Natural killer cell treated with Interleukin-12 subunit alpha and Interleukin-12 subunit beta and Interleukin-15 and Interleukin-18, amount 100 ng/mL, for 72 hours (primary cell): ENCODE results near the gene TTLL3. TPM values are rescaled to one million over a fixed set of nuclear protein-coding genes. Genes with fewer than 3 reads are reported as not detected.

Experiments used
- ATAC-seq, 2 donors: fragments of 150-1000 bp; cut with Tn5 transposase in 1 of 2; sonication (Bioruptor Pico), chemical (Tn5 transposase) in 1 of 2; 2 replicates each; pipeline ENCODE4 v1.10.0; 2021
- DNase-seq: peaks from one replicate; pipeline ENCODE4 v3.0.0; 2022; ENCODE audit warnings: low spot score
- H3K27ac Mint-ChIP-seq, 2 donors: 1 replicate in 1 of 2; 2 replicates in 1 of 2; pipeline ENCODE4 v1.8.0; 2022; ENCODE audit warnings: mixed read lengths in 2 of 2, mild to moderate bottlenecking in 1 of 2, moderate library complexity in 1 of 2
- H3K27me3 Mint-ChIP-seq, 2 donors: 1 replicate in 1 of 2; 2 replicates in 1 of 2; pipeline ENCODE4 v1.8.0; 2022; ENCODE audit warnings: mixed read lengths in 2 of 2
- H3K36me3 Mint-ChIP-seq: one replicate; pipeline ENCODE4 v1.8.0; 2022; ENCODE audit warnings: mixed read lengths
- H3K4me1 Mint-ChIP-seq, 2 donors: 1 replicate in 1 of 2; 2 replicates in 1 of 2; pipeline ENCODE4 v1.8.0; 2022; ENCODE audit warnings: low read depth in 2 of 2, mixed read lengths in 2 of 2, mild to moderate bottlenecking in 1 of 2
- H3K4me3 Mint-ChIP-seq: one replicate; pipeline ENCODE4 v1.8.0; 2022; ENCODE audit warnings: mixed read lengths
- H3K9me3 Mint-ChIP-seq: 2 replicates; pipeline ENCODE4 v1.8.0; 2022; ENCODE audit warnings: mixed read lengths
- total RNA-seq, 2 donors: library from RNA; stranded (reverse); gene quantifications; one replicate each; pipeline ENCODE4 v1.2.3, GENCODE V29; 2022

TTLL3 gene
- total RNA-seq, 2 donors from 2014 or later = 50.0 to 91.3 TPM

DNA sequence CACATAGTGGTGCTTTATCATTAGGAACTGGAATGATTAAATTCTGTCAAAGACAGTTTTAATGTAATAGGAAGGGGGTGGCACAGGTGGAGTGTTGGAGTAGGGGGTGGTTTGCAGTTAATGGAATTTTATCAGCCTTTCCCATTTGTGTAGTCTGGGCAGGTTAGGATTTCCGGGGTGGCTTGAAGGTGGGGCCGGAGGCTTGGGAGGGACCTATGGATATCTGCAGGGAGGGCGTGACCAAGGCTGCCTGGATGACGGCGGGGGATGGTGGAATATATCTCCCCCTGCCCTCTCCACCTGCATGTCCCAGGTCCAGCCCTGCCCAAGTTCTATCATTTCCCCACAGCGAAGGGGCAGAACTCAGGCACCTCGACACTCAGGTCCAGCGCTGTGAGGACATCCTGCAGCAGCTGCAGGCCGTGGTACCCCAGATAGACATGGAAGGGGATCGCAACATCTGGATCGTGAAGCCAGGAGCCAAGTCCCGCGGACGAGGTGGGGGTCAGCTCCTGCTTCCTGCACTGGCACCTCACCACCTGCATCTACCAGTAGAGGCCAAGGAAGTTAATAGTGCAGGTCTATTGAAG lies 15.5 kb downstream of the TTLL3 start:
- no peak overlapping the region for H3K27ac Mint-ChIP-seq
- DNase-seq (no peak), ATAC-seq (no peak)
- no peak overlapping the region for H3K4me3 Mint-ChIP-seq
- H3K9me3 Mint-ChIP-seq = no peaks in the 10 kb centered on the region
- no peaks in the 10 kb centered on the region for H3K27me3 Mint-ChIP-seq
- H3K4me1 Mint-ChIP-seq = peaks cover 0 to 4% of the 10 kb centered on the region in 2 donors
- H3K36me3 Mint-ChIP-seq = no peaks in the 10 kb centered on the region

GRCh38 chr3:9826815-9827573 lies 16.9 kb downstream of the TTLL3 start:
- H3K4me1 Mint-ChIP-seq = peaks cover 0 to 10% of the 10 kb centered on the region in 2 donors
- no peak for DNase-seq
- H3K27ac Mint-ChIP-seq = peak overlapping the region in 1 of 2 donors; percentile 59
- no peak overlapping the region for H3K4me3 Mint-ChIP-seq
- peak; percentile 48 to 67 for ATAC-seq
- no peaks in the 10 kb centered on the region for H3K27me3 Mint-ChIP-seq
- no peaks in the 10 kb centered on the region for H3K36me3 Mint-ChIP-seq
- no peaks in the 10 kb centered on the region for H3K9me3 Mint-ChIP-seq

DNA sequence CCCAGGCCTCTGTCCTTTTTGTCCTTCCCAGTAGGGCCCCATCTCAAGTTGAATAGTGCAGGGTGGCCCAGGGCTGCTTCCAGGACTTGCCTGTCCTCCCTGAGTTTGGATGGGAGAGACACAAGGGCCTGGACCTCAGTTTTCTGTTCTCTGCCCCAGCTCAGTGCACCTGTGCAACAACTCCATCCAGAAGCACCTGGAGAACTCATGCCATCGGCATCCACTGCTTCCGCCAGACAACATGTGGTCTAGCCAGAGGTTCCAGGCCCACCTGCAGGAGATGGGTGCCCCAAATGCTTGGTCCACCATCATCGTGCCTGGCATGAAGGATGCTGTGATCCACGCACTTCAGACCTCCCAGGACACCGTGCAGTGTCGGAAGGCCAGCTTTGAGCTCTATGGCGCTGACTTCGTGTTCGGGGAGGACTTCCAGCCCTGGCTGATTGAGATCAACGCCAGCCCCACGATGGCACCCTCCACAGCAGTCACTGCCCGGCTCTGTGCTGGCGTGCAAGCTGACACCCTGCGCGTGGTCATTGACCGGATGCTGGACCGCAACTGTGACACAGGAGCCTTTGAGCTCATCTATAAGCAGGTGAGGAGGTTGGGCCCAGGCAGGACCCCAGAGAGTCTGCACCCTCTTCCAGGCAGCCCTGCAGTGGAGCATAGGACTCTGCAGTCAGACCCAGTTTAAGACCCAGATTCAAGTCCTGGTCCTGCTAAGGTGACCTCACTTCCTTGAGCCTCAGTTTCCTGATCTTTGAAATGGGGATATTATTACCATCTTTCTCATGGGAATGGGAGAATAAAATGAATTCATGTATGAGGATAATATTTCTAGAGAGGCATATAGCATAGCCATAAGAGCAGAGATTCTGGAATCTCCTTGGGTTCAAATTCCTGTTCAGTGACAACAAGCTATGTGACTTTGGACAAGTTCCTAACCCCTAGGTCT lies 19.0 kb downstream of the TTLL3 start:
- Mint-ChIP-seq H3K36me3 (no peaks in the 10 kb centered on the region), H3K4me3 (no peak overlapping the region), H3K27ac (no peak overlapping the region), H3K4me1 (peaks cover 0 to 10% of the 10 kb centered on the region in 2 donors), H3K9me3 (no peaks in the 10 kb centered on the region), H3K27me3 (no peaks in the 10 kb centered on the region)
- ATAC-seq (no peak), DNase-seq (peak; percentile 55)

DNA sequence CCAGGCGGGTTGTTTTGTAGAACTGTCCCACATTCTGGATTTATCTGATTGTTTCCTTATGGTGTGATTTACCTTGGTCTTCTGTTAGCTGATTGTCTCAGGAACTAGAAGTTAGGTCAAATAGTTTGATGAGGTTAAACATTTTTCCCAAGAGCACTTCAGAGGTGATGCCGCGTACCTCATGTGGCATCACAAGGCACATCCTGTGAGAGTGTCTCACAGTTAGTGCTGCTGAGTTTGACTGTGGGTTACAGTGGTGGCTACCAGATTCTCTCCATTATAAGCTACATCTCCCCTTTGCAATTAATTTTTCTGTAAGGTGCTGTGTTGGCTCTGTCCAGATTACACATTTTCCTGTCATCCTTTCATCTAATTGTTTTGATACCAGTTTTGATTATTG lies 21.2 kb downstream of the TTLL3 start:
- Mint-ChIP-seq H3K27ac (no peak overlapping the region), H3K4me3 (no peak overlapping the region), H3K36me3 (no peaks in the 10 kb centered on the region), H3K9me3 (no peaks in the 10 kb centered on the region), H3K27me3 (no peaks in the 10 kb centered on the region), H3K4me1 (peaks cover 0 to 12% of the 10 kb centered on the region in 2 donors)
- DNase-seq (peak; percentile 12), ATAC-seq (no peak)

- Mint-ChIP-seq H3K9me3 (no peaks in the 10 kb centered on the region), H3K4me1 (peaks cover 0 to 11% of the 10 kb centered on the region in 2 donors), H3K27ac (no peak overlapping the region), H3K4me3 (no peak overlapping the region), H3K36me3 (no peaks in the 10 kb centered on the region), H3K27me3 (no peaks in the 10 kb centered on the region)
- peak; percentile 54 for DNase-seq
- ATAC-seq = no peak
Observed at GRCh38 chr3:9833078-9833477, 23.0 kb downstream of the TTLL3 start.

- no peak for ATAC-seq
- Mint-ChIP-seq H3K4me1 (peaks cover 0 to 11% of the 10 kb centered on the region in 2 donors), H3K4me3 (no peak overlapping the region), H3K27ac (peak overlapping the region in 1 of 2 donors; percentile 50), H3K9me3 (no peaks in the 10 kb centered on the region), H3K36me3 (no peaks in the 10 kb centered on the region), H3K27me3 (no peaks in the 10 kb centered on the region)
- peak; percentile 40 for DNase-seq
Observed at GRCh38 chr3:9834520-9835380, 24.7 kb downstream of the TTLL3 start.

DNA sequence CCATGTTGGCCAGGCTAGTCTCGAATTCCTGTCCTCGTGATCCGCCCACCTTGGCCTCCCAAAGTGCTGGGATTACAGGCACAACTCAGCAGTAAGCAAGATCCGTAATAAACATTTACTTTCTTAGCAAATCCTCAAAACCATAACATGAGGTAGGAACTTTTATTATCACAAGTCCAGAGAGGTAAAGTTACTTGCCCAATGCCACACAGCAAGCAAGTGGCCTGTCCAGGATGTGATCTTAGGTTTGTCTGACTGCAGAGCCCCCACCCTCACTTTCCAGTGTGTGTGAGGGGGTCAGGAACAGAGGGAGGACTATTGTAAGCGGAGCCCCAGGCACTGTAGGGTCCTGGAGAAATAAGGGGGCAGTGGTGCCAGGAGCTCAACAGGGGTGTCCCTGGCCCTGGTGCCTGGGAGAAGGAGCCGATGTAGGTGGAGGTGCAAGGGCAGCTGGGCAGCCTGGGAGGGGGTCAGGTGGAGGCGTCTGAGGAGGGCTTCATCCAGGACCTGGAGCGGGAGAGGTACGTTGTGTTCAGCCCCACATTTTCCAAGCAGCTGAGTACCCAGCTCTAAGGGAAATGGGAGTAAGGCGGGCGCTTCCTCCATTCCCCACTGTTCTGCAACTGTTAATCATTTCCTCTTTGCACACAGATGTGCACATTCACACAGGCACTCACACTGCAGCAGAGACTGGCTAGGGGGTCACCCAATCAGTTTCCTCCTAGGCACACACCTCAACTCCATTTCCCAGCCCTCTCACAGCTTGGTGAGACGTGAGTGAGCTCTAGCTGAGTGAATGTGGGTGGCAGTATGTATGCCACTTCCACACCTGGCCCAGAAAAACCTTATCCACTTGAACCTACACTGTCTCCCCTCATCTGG lies 27.9 kb downstream of the TTLL3 start:
- ATAC-seq = no peak
- Mint-ChIP-seq H3K4me1 (peaks cover 10 to 13% of the 10 kb centered on the region in 2 donors), H3K4me3 (no peak overlapping the region), H3K36me3 (peaks cover 5% of the 10 kb centered on the region), H3K27ac (no peak overlapping the region), H3K9me3 (no peaks in the 10 kb centered on the region), H3K27me3 (no peaks in the 10 kb centered on the region)
- DNase-seq = peak; percentile 22

DNA sequence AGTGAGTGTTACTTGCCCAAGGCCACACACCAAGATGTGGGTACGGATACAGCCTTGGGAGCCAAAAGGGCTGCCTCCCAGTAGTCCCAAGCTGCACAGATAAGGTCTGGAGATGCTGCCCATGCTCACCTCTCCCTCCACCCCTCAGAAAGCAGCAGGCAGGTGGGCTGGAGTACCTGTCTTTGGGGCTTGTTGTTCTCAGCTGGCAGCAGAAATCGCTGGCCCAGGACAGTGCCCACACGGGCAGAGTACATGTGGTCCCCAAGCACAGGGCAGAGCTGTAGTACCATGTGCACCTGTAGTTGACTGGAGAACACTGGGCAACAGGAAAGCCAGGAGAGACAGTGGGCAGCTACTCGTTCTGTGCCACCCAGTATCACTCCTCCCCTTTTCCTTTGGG lies 28.8 kb downstream of the TTLL3 start:
- no peaks in the 10 kb centered on the region for H3K9me3 Mint-ChIP-seq
- peaks cover 5% of the 10 kb centered on the region for H3K36me3 Mint-ChIP-seq
- H3K4me1 Mint-ChIP-seq = peaks cover 13 to 16% of the 10 kb centered on the region in 2 donors
- no peak overlapping the region for H3K4me3 Mint-ChIP-seq
- H3K27ac Mint-ChIP-seq = no peak overlapping the region
- no peaks in the 10 kb centered on the region for H3K27me3 Mint-ChIP-seq
- peak; percentile 61 for DNase-seq
- no peak for ATAC-seq

- H3K36me3 Mint-ChIP-seq = peaks cover 5% of the 10 kb centered on the region
- DNase-seq (no peak), ATAC-seq (no peak)
- H3K4me3 Mint-ChIP-seq = no peak overlapping the region
- peaks cover 11 to 23% of the 10 kb centered on the region in 2 donors for H3K4me1 Mint-ChIP-seq
- H3K27ac Mint-ChIP-seq = peak overlapping the region in 1 of 2 donors; percentile 18
- H3K9me3 Mint-ChIP-seq = no peaks in the 10 kb centered on the region
- H3K27me3 Mint-ChIP-seq = no peaks in the 10 kb centered on the region
Observed at GRCh38 chr3:9841015-9841414, 31.0 kb downstream of the TTLL3 start.

DNA sequence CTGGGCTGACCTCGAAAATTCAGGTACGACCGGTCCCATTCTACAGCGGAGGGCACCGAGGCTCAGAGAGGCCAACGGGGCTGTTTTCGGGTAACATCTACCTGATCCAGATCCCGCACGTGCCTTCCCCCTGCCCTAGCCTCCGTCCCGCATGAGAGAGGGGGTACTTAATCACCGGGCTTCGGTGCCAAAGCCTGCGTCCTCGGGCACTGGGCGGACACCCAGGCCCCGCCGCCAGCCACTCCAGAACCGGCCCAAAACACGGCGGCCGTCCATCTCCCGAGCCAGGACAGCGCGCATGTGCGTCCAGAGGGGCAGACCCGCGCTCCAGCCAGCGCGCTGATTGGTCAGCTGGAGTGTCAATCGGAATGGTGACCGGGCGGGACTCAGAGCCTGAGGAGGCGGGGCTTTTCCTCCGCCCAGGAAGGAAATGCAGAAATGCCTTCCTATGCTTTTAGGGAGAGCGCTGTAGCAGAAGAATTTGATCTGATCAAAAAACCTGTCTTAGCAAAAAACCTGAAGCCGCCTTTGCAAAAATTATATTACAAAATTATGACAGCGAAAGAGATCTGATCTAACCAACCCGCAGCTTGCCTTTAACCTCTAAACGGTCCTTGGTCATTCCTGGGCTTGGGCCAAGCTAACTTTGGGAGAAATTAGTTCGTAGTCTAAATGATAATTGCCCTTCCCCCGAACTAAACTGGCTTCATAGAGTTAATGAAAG lies 33.8 kb downstream of the TTLL3 start, which contains the start of gene RPUSD3:
TSS of gene RPUSD3 (minus strand) at position 294 of the 724 bp plus-strand sequence. CDS start at position 276, 18 bp downstream.
- H3K36me3 Mint-ChIP-seq = peaks cover 5% of the 10 kb centered on the region
- DNase-seq = peak; percentile 97
- H3K27me3 Mint-ChIP-seq = no peaks in the 10 kb centered on the region
- H3K27ac Mint-ChIP-seq = peak within 1 kb of the TSS; percentile 91 to 94
- H3K9me3 Mint-ChIP-seq = no peaks in the 10 kb centered on the region
- H3K4me1 Mint-ChIP-seq = peaks cover 9 to 23% of the 10 kb centered on the region in 2 donors
- H3K4me3 Mint-ChIP-seq = peak within 1 kb of the TSS; percentile 98
- peak; percentile 99 to 100 for ATAC-seq

GRCh38 chr3:9846231-9846630 lies 36.2 kb downstream of the TTLL3 start:
- Mint-ChIP-seq H3K4me3 (no peak overlapping the region), H3K4me1 (peaks cover 9 to 23% of the 10 kb centered on the region in 2 donors), H3K9me3 (no peaks in the 10 kb centered on the region), H3K36me3 (peaks cover 5% of the 10 kb centered on the region), H3K27ac (peak overlapping the region in 1 of 2 donors; percentile 58), H3K27me3 (no peaks in the 10 kb centered on the region)
- DNase-seq (no peak), ATAC-seq (no peak)
